CD4-positive, alpha-beta T cell treated with Interleukin-17A for 4 hours (primary cell): ENCODE results near the gene PAAF1.
A peak's percentile ranks its signal among the peaks of the same experiment; 100 is the strongest.

Experiments used
- DNase-seq: peaks from one replicate; pipeline ENCODE4 v3.0.0-alpha.2; 2020; ENCODE audit warnings: mixed read lengths

The PAAF1 gene

DNA sequence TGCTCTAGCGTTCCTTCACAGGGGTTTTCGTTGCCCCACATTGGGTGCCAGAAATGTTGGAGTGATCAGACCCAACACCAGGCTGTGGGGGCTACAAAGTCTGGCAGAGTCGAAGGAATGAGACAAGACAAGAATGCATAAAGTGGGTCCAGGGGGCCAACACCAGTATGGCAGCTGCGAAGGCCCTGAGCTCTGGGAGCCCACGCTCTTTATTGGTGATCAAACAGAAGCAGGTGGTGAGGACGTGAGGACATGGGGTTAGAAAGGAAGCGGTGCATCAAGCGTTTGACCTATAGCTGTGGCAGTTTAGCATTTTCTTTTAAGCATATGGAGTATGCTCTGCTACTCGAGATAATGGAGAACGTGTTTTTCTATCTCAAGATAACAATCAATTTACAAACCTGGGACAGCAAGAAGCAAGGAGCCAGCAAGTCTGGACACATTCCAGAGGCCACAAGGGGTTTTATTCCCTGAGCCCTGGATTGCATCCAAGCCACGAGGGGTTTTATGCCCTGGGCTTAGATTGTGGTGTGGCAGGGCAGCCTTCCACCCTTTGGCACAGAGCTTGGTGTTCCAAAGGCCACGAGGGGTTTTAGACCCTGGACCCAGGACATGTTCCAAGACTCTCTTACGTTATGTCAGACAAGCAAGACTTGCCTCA, 70.1 kb downstream of the PAAF1 start:
- no peak for DNase-seq

GRCh38 chr11:73949246-73949645, 72.4 kb downstream of the PAAF1 start:
- no peak for DNase-seq

GRCh38 chr11:73949912-73950311, 73.1 kb downstream of the PAAF1 start:
- DNase-seq: no peak

- peak; percentile 21 for DNase-seq
Measured at GRCh38 chr11:73950869-73951710, 74.3 kb downstream of the PAAF1 start, which contains the start of gene DNAJB13. Gene DNAJB13 (plus strand): TSS chr11:73951026. CDS start chr11:73951070, 44 bp downstream.

GRCh38 chr11:73951797-73952196, 75.0 kb downstream of the PAAF1 start:
- DNase-seq: no peak

GRCh38 chr11:73956876-73957653, 80.3 kb downstream of the PAAF1 start:
- no peak for DNase-seq

- DNase-seq: no peak
Measured at GRCh38 chr11:73957654-73958361, 81.0 kb downstream of the PAAF1 start.

GRCh38 chr11:73958521-73959141, 81.8 kb downstream of the PAAF1 start:
- no peak for DNase-seq

- no peak for DNase-seq
Measured at GRCh38 chr11:73961321-73961720, 84.5 kb downstream of the PAAF1 start.

GRCh38 chr11:73962101-73962705, 85.4 kb downstream of the PAAF1 start:
- DNase-seq: no peak

GRCh38 chr11:73963861-73964260, 87.1 kb downstream of the PAAF1 start:
- DNase-seq: no peak

- no peak for DNase-seq
Measured at GRCh38 chr11:73965076-73965763, 88.4 kb downstream of the PAAF1 start.

DNA sequence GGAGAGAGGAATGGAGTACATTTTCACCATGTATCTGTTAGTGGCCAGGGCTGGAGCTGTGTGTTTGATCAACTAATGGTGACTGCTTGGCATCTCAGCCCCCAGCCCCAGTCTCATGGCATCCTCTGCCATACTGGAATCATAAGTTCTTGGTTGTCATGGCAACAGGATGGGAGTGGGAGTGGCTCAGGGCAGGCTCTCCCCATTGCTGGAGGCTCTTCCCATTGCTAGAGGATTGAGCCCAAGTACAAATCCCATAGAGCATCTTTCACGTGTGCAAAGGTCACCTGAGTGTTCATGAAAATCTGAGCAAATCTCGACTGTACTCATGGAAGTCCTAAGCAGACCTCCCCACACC, 88.9 kb downstream of the PAAF1 start:
- DNase-seq: no peak

DNA sequence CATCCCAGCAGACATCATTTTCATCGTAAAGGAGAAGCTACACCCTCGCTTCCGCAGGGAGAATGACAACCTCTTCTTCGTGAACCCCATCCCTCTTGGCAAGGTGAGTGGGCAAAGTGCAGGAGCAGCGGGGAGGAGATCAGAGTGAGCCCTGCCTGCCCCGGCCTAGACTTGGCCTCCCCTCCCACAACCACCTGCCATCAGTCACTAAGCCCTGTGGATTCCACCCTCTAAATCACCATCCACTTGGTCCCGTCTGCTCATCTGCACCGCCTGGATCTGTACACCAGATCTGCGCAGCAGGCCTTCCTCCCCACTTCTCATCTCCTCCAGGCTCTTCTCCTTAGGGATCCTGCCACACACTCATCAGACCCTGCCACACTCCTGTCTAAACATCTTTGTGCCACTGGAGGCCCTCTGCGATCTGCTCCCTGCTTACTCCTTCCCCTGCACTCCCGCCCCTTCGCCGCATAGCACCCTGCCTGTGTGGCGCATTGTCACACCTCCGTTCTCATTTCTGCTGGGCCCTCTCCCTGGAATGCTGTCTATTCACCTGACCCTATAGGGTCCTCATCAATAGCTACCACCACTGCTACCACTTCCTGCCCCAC, 91.7 kb downstream of the PAAF1 start:
- no peak for DNase-seq

DNA sequence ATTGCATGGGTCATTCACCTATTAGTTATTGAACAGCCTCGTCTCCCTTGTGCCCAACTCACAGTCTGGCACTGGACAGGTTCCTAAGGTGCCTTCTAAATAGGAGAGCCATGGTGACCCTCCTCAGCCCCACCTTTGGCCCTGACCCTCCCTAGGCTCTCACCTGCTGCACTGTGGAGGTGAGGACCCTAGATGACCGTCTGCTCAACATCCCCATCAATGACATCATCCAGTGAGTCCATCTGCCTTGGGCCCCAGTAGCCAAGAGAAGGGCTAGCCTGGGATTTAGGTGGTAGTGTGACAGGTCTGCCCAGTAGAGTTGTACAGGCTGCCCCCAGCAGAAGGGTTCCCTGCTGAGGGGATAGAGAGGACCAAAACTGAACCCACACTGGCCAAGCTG, 92.3 kb downstream of the PAAF1 start:
- DNase-seq: no peak

GRCh38 chr11:73969991-73970800, 93.4 kb downstream of the PAAF1 start:
- peak; percentile 54 for DNase-seq

DNA sequence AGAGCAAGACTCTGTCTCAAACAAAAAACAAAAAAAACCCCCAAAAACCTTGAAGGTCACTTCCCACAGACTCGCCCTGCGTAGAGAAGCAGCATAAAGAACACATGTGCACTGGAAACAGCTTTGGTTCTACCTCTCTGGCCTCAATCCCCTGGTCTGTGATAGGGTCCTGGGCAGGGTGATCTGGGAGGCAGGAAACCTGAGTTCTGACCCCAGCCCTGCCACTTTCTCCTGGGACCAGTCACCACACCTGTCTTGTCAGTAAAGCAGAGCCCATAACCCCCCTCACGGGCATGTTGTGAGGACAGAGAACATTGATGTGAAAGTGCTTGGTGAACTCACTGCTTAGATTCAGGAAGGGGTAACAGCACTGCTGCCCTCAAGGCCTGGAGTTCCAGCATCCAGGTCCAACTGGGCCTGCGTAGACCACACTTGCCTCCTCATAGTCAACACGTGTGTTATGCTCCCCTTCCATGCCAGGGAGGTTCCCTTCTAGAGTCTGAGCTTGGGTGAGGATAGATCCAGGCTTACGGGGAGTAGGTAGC, 94.4 kb downstream of the PAAF1 start:
- DNase-seq: no peak

GRCh38 chr11:73972187-73972586, 95.4 kb downstream of the PAAF1 start:
- no peak for DNase-seq

GRCh38 chr11:73972620-73973449, 96.0 kb downstream of the PAAF1 start:
- no peak for DNase-seq
